GM10266 (cell line): ENCODE results near the gene EPHB2.

Experiments used
- DNase-seq: peaks from one replicate; pipeline ENCODE4 v3.0.0; 2012; ENCODE audit errors: extremely low spot score
- TF ChIP-seq, protein P1 (sequence below): IDR thresholded peaks from 2 replicates; pipeline ENCODE4 v1.5.1; 2012; ENCODE audit warnings: mild to moderate bottlenecking, low read depth; ENCODE audit not compliant: control insufficient read depth, insufficient read depth; ENCODE audit errors: missing control alignments

The EPHB2 gene

GRCh38 chr1:22795366-22795714 lies 84.7 kb downstream of the EPHB2 start:
- no peak for DNase-seq
- TF ChIP-seq, protein P1, sequence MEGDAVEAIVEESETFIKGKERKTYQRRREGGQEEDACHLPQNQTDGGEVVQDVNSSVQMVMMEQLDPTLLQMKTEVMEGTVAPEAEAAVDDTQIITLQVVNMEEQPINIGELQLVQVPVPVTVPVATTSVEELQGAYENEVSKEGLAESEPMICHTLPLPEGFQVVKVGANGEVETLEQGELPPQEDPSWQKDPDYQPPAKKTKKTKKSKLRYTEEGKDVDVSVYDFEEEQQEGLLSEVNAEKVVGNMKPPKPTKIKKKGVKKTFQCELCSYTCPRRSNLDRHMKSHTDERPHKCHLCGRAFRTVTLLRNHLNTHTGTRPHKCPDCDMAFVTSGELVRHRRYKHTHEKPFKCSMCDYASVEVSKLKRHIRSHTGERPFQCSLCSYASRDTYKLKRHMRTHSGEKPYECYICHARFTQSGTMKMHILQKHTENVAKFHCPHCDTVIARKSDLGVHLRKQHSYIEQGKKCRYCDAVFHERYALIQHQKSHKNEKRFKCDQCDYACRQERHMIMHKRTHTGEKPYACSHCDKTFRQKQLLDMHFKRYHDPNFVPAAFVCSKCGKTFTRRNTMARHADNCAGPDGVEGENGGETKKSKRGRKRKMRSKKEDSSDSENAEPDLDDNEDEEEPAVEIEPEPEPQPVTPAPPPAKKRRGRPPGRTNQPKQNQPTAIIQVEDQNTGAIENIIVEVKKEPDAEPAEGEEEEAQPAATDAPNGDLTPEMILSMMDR, result no peak

GRCh38 chr1:22796642-22797041 lies 86.0 kb downstream of the EPHB2 start:
- TF ChIP-seq, protein P1, result no peak

DNA sequence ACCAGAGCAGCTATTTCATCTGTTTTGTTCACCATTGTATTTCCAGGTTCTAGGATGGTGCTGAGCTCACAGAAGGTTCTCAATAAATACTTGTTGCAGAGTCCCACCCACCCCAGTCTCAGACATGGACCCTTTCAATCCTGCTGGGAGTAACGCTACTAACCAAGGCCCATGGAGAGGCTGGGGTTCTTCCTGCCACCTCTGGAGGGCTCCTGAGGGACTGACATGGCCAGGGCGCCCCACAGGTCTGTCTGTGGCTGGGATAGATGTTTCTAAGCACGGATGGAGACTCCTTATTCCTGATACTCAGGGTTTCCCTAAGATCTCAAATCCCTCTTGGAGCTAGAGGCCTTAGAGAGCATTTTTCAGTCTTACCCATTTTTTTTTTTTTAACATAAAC lies 87.4 kb downstream of the EPHB2 start:
- DNase-seq, result no peak
- TF ChIP-seq, protein P1, result no peak

More at GRCh38 chr1:22796642-22797041, 86.0 kb downstream of the EPHB2 start:
- no peak for DNase-seq

- TF ChIP-seq, protein P1, result no peak
- no peak for DNase-seq
These were observed 89.3 kb downstream of the EPHB2 start for GRCh38 chr1:22799971-22800370.

DNA sequence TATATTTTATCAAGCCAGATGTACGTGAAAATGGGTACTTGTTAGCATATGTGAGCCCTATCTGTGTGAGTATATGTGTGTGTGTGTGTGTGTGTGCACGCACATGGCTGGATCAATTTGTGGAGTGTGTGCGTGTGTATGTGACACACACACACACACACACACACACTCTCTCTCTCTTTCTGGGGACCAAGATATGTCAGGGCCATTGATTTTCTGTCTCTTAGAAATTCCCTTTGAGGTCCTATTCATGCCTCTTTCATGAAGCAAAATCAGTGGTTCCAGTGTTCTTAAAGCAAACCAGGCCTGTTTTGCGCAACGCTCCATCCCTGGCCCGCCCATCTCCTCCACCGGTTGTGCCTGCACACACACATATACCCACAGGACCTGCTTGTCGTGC lies 90.0 kb downstream of the EPHB2 start:
- TF ChIP-seq, protein P1, result no peak
- no peak for DNase-seq

DNA sequence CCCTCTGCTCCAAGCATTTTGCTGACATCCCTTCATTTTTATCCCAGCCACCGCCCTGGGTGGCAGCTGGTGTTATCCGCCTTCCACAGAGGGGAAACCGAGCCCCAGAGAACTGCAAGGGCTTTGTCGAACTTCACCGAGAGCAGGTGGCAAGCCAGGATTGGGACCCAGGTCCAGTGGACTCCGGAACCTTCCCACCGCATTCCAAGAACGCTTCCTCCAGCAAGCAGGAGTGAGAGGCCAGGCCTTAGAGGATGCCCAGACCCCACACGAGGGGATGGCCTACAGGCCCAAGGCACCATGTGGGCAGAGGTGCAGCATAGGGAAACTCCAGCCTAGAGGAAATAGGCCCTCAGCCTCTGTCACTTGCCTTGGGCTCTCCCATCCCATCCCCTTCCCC lies 90.7 kb downstream of the EPHB2 start:
- TF ChIP-seq, protein P1, result no peak
- DNase-seq, result no peak

DNA sequence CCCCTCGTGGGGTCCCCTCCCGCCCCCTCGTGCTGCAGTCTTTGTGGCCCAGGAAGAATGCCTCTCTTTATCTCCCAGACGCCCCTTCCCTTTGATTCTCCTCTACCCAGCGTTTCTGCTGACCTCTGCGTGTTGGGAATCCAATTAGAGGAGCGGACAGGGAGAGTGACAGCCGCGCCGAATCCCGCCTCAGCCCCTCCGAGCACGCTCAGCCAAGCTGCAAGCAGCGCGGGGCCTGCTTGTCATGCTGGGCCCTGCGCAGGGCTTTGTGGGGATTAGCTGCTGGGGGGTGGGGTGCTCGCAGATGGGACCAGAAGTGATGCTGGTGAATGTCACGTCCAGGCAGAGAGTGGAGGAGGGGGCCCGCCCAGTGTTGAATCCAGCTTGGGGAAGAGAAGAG lies 91.1 kb downstream of the EPHB2 start:
- TF ChIP-seq, protein P1, result no peak
- no peak for DNase-seq
